ENCODE measurements around the gene SLC22A3. TPM values are rescaled to one million over a fixed set of nuclear protein-coding genes. Genes with fewer than 3 reads are reported as not detected.

SLC22A3 gene
- total and polyA plus RNA-seq, 2 of the 13 experiments (the other 11 are each of a cell fraction or from before 2014, with no cell fraction given), result 12.0 to 31.5 TPM

GRCh38 chr6:160349814-160350350 is 1.7 kb downstream of the SLC22A3 start (continued):
- TF ChIP-seq SAP130 (CRISPR knock-in tag; IDR thresholded peaks at IDR 0.05; ENCODE audit: low read depth) (0 out of 2 replicates have a peak, but pooled peaks have one; percentile 14), GZF1 (CRISPR knock-in tag; IDR thresholded peaks at IDR 0.05) (no peak), SALL1 (CRISPR knock-in tag; IDR thresholded peaks at IDR 0.05) (peak; percentile 15; the same call in 1 of the 2 replicates), MYC (CRISPR knock-in tag; IDR thresholded peaks at IDR 0.05; ENCODE audit: borderline replicate concordance) (peak; percentile 34; the same call in 1 of the 2 replicates), ZNF44 (CRISPR knock-in tag; IDR thresholded peaks at IDR 0.05) (no peak), ZNF850 (CRISPR knock-in tag; conservative IDR thresholded peaks at IDR 0.05) (no peak), NR3C1 (CRISPR knock-in tag; IDR thresholded peaks at IDR 0.05) (no peak), KIAA2018 (CRISPR knock-in tag; IDR thresholded peaks at IDR 0.05; ENCODE audit: borderline replicate concordance) (no peak), POGZ (CRISPR knock-in tag; IDR thresholded peaks at IDR 0.05) (no peak), ZSCAN21 (CRISPR knock-in tag; IDR thresholded peaks at IDR 0.05; ENCODE audit: borderline replicate concordance) (peak; percentile 41; the same call in 1 of the 2 replicates), XRCC5 (optimal IDR thresholded peaks at IDR 0.05; ENCODE audit: low read length) (no peak), KMT2A (CRISPR knock-in tag; IDR thresholded peaks at IDR 0.05) (peak; percentile 65; the same call in 1 of the 2 replicates), KDM6A (CRISPR knock-in tag; IDR thresholded peaks at IDR 0.05; ENCODE audit: low read depth) (no peak), ZNF691 (CRISPR knock-in tag; IDR thresholded peaks at IDR 0.05; ENCODE audit: borderline replicate concordance, low read depth) (0 out of 2 replicates have a peak, but pooled peaks have one; percentile 21), NFKB2 (CRISPR knock-in tag; IDR thresholded peaks at IDR 0.05; ENCODE audit: borderline replicate concordance) (no peak), ZNF687 (CRISPR knock-in tag; IDR thresholded peaks at IDR 0.05) (no peak), FIP1L1 (IDR thresholded peaks at IDR 0.05; ENCODE audit: borderline replicate concordance, insufficient read depth, low read depth, low read length) (no peak)

Measured in HepG2 (cell line).